CD4-positive, alpha-beta T cell treated with Interleukin-2 at 100 ng/mL for 4 hours (primary cell): ENCODE measurements around the gene ABCC3.

ENCODE experiments used
- DNase-seq: peaks from one replicate; pipeline ENCODE4 v3.0.0-alpha.2; 2020; ENCODE audit warnings: low spot score

ABCC3 gene

GRCh38 chr17:50684612-50685333, 50.1 kb downstream of the ABCC3 start:
- DNase-seq, result no peak

GRCh38 chr17:50685334-50685665, 50.6 kb downstream of the ABCC3 start:
- DNase-seq, result no peak

GRCh38 chr17:50685691-50686493, 51.2 kb downstream of the ABCC3 start:
- no peak for DNase-seq

- DNase-seq, result no peak
These were observed 52.0 kb downstream of the ABCC3 start for GRCh38 chr17:50686494-50687199.

- DNase-seq, result no peak
These were observed 52.8 kb downstream of the ABCC3 start for GRCh38 chr17:50687200-50688066.

- DNase-seq, result no peak
These were observed 53.6 kb downstream of the ABCC3 start for GRCh38 chr17:50688245-50688644.

GRCh38 chr17:50689251-50689650, 54.6 kb downstream of the ABCC3 start:
- no peak for DNase-seq

GRCh38 chr17:50689956-50690886, 55.5 kb downstream of the ABCC3 start:
- no peak for DNase-seq

GRCh38 chr17:50690887-50691549, 56.3 kb downstream of the ABCC3 start:
- DNase-seq, result no peak

GRCh38 chr17:50691550-50692447, 57.1 kb downstream of the ABCC3 start:
- DNase-seq, result no peak

GRCh38 chr17:50692448-50693035, 57.9 kb downstream of the ABCC3 start:
- no peak for DNase-seq

- DNase-seq, result no peak
These were observed 58.5 kb downstream of the ABCC3 start for GRCh38 chr17:50693036-50693682.

- no peak for DNase-seq
These were observed 61.7 kb downstream of the ABCC3 start for GRCh38 chr17:50696365-50696879.

- no peak for DNase-seq
These were observed 62.4 kb downstream of the ABCC3 start for GRCh38 chr17:50697062-50697461.

- no peak for DNase-seq
These were observed 63.1 kb downstream of the ABCC3 start for GRCh38 chr17:50697663-50698272.

- no peak for DNase-seq
These were observed 64.7 kb downstream of the ABCC3 start for GRCh38 chr17:50699410-50699809.

GRCh38 chr17:50703162-50703561, 68.5 kb downstream of the ABCC3 start:
- no peak for DNase-seq
